GM18520 (cell line): ENCODE measurements around the gene LAS1L.
"Not testable (repeated sequence)": the region's sequence is repeated elsewhere in the genome, so short reads cannot be mapped to it uniquely, and the experiment has no call there.

ENCODE experiments used
- ATAC-seq: cut with Tn5 transposase; IDR thresholded peaks from one replicate; pipeline ENCODE4 v1.9.1; 2021; ENCODE audit not compliant: unreplicated experiment

LAS1L gene

DNA sequence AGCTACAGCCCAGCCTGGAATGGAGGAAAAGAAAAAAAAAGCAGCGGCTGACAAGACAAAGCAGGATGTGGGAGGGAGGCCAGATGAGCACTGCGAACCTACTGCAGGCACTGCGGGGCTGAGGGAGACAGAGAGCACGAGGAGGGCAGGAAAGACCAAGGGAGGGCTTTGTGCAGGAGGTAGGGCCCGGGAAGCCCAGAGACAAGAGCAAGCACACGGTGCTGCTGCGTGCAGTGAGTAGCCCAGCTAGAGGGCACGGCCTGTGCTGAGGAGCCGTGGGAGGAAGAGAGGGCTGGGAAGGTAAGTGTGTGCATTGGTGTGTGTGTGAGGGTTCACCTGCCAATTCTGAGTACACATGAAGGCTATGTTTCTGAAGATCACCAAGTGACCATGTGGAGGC, 15.6 kb downstream of the LAS1L start:
- ATAC-seq = not testable (repeated sequence)

GRCh38 chrX:65517923-65518322, 16.7 kb downstream of the LAS1L start:
- no peak for ATAC-seq

GRCh38 chrX:65516756-65517155, 17.8 kb downstream of the LAS1L start:
- ATAC-seq = no peak

DNA sequence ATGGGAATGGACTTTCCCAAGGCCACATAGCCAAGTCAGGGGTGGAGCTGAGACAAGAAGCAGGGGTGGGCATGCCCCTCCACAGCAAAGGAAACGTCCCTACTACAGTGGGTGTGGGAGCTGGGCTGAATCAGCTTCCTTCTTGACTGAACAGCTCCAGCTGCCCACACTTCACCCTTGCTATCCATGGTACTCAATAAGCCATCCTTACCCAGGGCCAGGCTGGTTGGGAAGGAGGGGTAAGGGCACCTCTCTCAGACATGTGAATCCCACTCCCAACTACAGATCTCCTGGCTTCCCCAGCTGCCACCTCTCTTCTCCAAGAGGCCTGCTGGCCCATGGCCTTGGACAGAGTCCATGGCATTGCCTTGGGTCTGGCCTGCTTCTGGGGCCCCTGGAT, 21.0 kb downstream of the LAS1L start:
- no peak for ATAC-seq

DNA sequence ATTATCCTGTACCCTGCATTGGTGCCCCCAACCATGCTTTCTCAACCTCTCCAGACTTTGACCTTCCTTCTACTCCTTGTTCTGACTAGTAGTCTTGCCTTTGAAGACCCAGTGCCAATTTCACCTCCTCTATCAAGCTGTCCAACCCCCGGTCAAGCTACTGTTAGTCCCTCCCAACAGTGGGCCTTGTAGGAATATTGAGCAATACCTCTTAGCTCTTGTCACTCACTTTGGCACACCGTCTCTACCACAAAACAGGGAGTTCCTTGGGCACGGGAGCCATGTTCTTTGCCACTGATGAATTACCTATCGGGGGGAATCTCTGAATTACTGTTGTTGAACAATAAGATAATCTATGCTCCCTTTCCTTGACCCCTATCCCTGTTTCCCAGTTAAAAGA, 25.2 kb downstream of the LAS1L start:
- ATAC-seq = no peak

DNA sequence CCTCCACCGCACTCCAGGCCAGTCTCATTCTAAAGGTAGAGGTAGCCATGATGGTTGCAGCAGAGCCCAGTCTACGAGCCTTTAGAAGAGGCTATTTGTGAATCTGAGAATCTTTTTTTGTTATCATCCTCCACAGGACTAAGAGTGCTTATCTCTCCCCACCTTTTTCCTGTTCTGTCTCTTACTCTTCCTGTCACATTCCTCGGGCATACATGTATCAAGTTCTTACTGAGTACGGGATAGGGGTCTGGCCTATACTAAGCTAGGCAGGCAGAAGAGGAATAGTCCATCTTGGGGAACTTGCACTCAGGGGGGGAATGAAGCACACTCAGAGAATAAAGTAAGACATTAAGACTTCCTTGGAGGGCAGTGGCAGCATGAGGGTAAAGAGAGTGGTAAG, 25.7 kb downstream of the LAS1L start:
- no peak for ATAC-seq

DNA sequence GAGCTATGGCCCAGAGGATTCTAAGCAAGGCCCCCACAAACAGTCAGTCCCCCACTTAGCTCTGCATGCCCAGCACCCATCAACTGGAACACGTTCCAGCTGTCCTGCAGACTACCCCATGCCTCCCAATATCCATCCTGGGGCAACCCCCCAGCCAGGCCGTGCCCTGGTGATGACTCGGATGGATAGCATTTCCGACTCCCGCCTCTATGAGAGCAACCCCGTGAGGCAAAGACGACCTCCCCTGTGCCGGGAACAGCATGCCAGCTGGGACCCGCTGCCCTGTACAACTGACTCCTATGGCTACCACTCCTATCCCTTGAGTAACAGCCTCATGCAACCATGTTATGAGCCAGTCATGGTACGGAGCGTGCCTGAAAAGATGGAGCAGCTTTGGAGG, 32.0 kb downstream of the LAS1L start:
- no peak for ATAC-seq

DNA sequence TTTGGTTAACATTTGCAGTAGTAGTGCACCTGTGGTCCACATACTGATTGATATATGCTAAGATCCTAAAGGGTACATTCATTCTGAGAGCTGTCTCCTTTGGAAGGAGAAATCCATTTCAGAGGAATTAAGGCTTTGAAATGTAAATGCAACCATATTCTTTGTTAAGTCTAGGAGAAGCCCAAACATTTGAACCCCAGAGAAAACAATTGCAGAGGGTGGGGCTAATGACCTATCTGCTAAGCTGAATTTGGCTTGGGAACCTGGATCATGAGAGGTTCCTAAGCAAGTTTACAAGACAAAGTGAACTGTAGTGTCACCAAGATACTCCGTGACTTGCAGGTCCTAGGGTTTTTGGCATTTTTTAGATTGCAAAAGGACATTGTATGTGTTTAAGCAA, 41.2 kb downstream of the LAS1L start:
- ATAC-seq = no peak

GRCh38 chrX:65491620-65492019, 43.0 kb downstream of the LAS1L start:
- ATAC-seq = no peak

- ATAC-seq = no peak
These were observed 46.1 kb downstream of the LAS1L start for GRCh38 chrX:65488495-65488894.

GRCh38 chrX:65480960-65481359, 53.6 kb downstream of the LAS1L start:
- no peak for ATAC-seq

DNA sequence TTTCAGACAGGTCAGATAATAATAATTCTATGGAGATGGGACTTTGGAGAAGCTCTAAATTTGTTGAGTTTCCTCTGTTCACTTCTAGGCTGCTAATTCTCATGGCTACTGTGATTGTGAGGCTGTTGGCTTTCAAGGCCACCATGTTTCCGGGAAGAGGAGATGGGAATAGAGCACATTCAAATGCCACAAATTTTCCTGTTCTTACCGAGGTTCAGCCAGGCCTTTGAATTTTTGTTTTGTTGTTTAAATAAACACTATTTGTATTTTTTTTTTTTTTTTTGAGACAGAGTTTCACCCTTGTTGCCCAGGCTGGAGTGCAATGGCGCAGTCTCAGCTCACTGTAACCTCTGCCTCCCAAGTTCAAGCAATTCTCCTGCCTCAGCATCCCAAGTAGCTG, 55.5 kb downstream of the LAS1L start:
- not testable (repeated sequence) for ATAC-seq

- ATAC-seq = no peak
These were observed 58.0 kb downstream of the LAS1L start for GRCh38 chrX:65476564-65476963.

GRCh38 chrX:65463550-65463949, 71.0 kb downstream of the LAS1L start:
- no peak for ATAC-seq
